MCF 10A (cell line): ENCODE data around the gene OR7G3. TPM values are rescaled to one million over a fixed set of nuclear protein-coding genes. Genes with fewer than 3 reads are reported as not detected.

Source experiments
- BruUV-seq: library from RNA; stranded (reverse); fragments of 400-500 nt; replicated peaks from 2 replicates; lab custom pipeline; 2021; lab: Mats Ljungman, UMichigan
- CTCF ChIA-PET: fragments of 300-600 bp; sonication (Branson Sonifier 250); formaldehyde crosslinking; extraction: SDS; loops from one replicate; lab custom pipeline; 2021; ENCODE audit warnings: antibody characterized with exemption, inconsistent platforms; lab: Yijun Ruan, JAX
- POLR2A ChIA-PET: fragments of 300-600, 350-650 bp; sonication (Branson Sonifier 250); formaldehyde crosslinking; extraction: SDS; loops from one replicate; lab custom pipeline; 2020; ENCODE audit warnings: antibody characterized with exemption, inconsistent platforms; lab: Yijun Ruan, JAX
- DNase-seq: peaks from one replicate; pipeline ENCODE4 v3.0.0-alpha.2; 2018; ENCODE audit not compliant: unreplicated experiment
- H3K27ac Mint-ChIP-seq: one replicate; pipeline ENCODE4 v1.8.0; 2022; ENCODE audit warnings: mild to moderate bottlenecking, low read depth, mixed read lengths; ENCODE audit not compliant: unreplicated experiment
- H3K27me3 Mint-ChIP-seq: one replicate; pipeline ENCODE4 v1.8.0; 2022; ENCODE audit warnings: mixed read lengths; ENCODE audit not compliant: insufficient read depth, unreplicated experiment
- H3K36me3 Mint-ChIP-seq: one replicate; pipeline ENCODE4 v1.8.0; 2022; ENCODE audit warnings: mild to moderate bottlenecking, moderate library complexity, mixed read lengths; ENCODE audit not compliant: insufficient read depth, unreplicated experiment
- H3K4me1 Mint-ChIP-seq: one replicate; pipeline ENCODE4 v1.8.0; 2022; ENCODE audit warnings: mixed read lengths; ENCODE audit not compliant: insufficient read depth, unreplicated experiment
- H3K4me3 Mint-ChIP-seq: one replicate; pipeline ENCODE4 v1.8.0; 2022; ENCODE audit warnings: mild to moderate bottlenecking, moderate library complexity, mixed read lengths; ENCODE audit not compliant: unreplicated experiment
- H3K9me3 Mint-ChIP-seq: one replicate; pipeline ENCODE4 v1.8.0; 2022; ENCODE audit warnings: mixed read lengths; ENCODE audit not compliant: unreplicated experiment
- intact Hi-C: fragments of 100-400 bp; cut with micrococcal nuclease; formaldehyde crosslinking; loops from 2 replicates; pipeline ENCODE4 v1.14.1; 2022
- total RNA-seq: library from RNA; stranded (reverse); gene quantifications from 2 replicates; pipeline ENCODE4 v1.2.3, GENCODE V29; 2022
- TF ChIP-seq, protein P1 (sequence below): fragments of 200-600 bp; IDR thresholded peaks from one replicate; pipeline ENCODE4 v1.8.0; 2022; ENCODE audit warnings: antibody characterized with exemption, mild to moderate bottlenecking; ENCODE audit not compliant: unreplicated experiment

OR7G3 gene
- total RNA-seq, 1 experiment from 2014 or later, result not detected

GRCh38 chr19:9155591-9155990 is 28.8 kb upstream of the OR7G3 start:
- DNase-seq, result no peak
- peaks cover 3% of the 10 kb centered on the region for H3K4me1 Mint-ChIP-seq
- ChIA-PET CTCF (interaction anchor here (0.6 kb wide), 1 partner anchor 470 kb away, joined by 4 read pairs; no protein-coding TSS in a partner anchor), POLR2A (no interaction called here)
- intact Hi-C loops, result no loop called here
- peaks cover 38% of the 10 kb centered on the region for H3K9me3 Mint-ChIP-seq
- H3K36me3 Mint-ChIP-seq, result peaks cover 88% of the 10 kb centered on the region
- no peak overlapping the region for H3K4me3 Mint-ChIP-seq
- TF ChIP-seq, protein P1, sequence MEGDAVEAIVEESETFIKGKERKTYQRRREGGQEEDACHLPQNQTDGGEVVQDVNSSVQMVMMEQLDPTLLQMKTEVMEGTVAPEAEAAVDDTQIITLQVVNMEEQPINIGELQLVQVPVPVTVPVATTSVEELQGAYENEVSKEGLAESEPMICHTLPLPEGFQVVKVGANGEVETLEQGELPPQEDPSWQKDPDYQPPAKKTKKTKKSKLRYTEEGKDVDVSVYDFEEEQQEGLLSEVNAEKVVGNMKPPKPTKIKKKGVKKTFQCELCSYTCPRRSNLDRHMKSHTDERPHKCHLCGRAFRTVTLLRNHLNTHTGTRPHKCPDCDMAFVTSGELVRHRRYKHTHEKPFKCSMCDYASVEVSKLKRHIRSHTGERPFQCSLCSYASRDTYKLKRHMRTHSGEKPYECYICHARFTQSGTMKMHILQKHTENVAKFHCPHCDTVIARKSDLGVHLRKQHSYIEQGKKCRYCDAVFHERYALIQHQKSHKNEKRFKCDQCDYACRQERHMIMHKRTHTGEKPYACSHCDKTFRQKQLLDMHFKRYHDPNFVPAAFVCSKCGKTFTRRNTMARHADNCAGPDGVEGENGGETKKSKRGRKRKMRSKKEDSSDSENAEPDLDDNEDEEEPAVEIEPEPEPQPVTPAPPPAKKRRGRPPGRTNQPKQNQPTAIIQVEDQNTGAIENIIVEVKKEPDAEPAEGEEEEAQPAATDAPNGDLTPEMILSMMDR, result no peak
- no peaks in the 10 kb centered on the region for H3K27me3 Mint-ChIP-seq
- no TSS peak for BruUV-seq
- H3K27ac Mint-ChIP-seq, result no peak overlapping the region

- no peak overlapping the region for H3K27ac Mint-ChIP-seq
- intact Hi-C loops, result no loop called here
- no peaks in the 10 kb centered on the region for H3K27me3 Mint-ChIP-seq
- TF ChIP-seq, protein P1, result no peak
- peaks cover 62% of the 10 kb centered on the region for H3K9me3 Mint-ChIP-seq
- BruUV-seq, result no TSS peak
- no peak for DNase-seq
- POLR2A ChIA-PET, result no interaction called here
- CTCF ChIA-PET, result no interaction called here
- H3K4me3 Mint-ChIP-seq, result no peak overlapping the region
- peaks cover 82% of the 10 kb centered on the region for H3K36me3 Mint-ChIP-seq
- H3K4me1 Mint-ChIP-seq, result peaks cover 21% of the 10 kb centered on the region
These were observed 24.6 kb upstream of the OR7G3 start for GRCh38 chr19:9151367-9151766.

DNA sequence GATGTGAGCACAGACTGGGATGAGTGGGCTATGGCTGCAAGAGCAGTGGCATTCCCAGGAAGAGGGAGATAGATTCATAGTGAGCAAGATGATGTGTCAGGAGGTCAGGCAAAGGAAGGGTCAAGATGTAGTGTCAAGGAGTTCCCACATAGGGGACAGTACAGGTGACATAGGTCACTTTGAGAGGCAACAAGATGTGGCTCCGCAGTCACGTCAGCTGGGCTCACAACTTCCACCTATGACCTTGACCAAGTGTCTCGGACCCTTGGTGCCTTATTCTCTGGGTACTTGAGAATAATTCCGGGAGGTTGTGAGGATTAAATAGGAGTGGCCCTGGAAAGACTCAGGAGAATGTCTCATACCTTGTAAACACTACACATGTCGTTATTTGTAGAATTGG is 23.9 kb upstream of the OR7G3 start:
- Mint-ChIP-seq H3K27ac (no peak overlapping the region), H3K4me1 (peaks cover 21% of the 10 kb centered on the region), H3K9me3 (peaks cover 64% of the 10 kb centered on the region), H3K36me3 (peaks cover 77% of the 10 kb centered on the region), H3K27me3 (no peaks in the 10 kb centered on the region), H3K4me3 (no peak overlapping the region)
- DNase-seq, result no peak
- TF ChIP-seq, protein P1, result no peak
- no TSS peak for BruUV-seq
- ChIA-PET POLR2A (no interaction called here), CTCF (no interaction called here)
- intact Hi-C loops, result no loop called here

- Mint-ChIP-seq H3K36me3 (peaks cover 76% of the 10 kb centered on the region), H3K4me3 (no peak overlapping the region), H3K27me3 (no peaks in the 10 kb centered on the region), H3K4me1 (peaks cover 21% of the 10 kb centered on the region), H3K27ac (peak overlapping the region; percentile 61), H3K9me3 (peaks cover 61% of the 10 kb centered on the region)
- intact Hi-C loops, result no loop called here
- ChIA-PET CTCF (no interaction called here), POLR2A (interaction anchor here (0.7 kb wide), 1 partner anchor 50 kb away, joined by 3 read pairs; no protein-coding TSS in a partner anchor)
- no TSS peak for BruUV-seq
- DNase-seq, result peak; percentile 48
- TF ChIP-seq, protein P1, result no peak
These were observed 23.2 kb upstream of the OR7G3 start for GRCh38 chr19:9149997-9150396.
